Medulla oblongata (tissue), 1 donor: ENCODE results near the gene PTGFRN.

Experiments
- DNase-seq: peaks from one replicate; pipeline ENCODE4 v3.0.0-alpha.2; 2015; ENCODE audit errors: extremely low spot score

The PTGFRN gene

DNA sequence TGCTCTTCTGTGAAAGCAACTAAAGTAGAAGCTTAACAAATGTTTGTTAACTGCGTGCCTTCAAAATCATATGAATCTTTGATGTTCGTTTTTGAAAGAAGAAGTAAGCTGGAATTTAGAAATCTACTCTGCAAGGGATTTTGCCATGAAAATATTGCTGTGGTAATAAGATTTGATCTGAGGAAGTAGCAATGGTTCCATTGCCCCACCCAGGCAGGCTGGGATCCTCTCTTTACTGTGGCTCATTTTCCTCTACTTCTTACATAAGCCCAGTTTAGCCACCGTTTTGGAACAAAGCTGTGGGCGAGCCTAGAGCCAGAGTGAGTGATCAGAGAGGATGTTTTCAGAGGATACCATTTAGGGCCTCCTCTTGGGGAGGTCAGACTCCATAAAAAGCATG is 20.3 kb upstream of the PTGFRN start:
- no peak for DNase-seq

DNA sequence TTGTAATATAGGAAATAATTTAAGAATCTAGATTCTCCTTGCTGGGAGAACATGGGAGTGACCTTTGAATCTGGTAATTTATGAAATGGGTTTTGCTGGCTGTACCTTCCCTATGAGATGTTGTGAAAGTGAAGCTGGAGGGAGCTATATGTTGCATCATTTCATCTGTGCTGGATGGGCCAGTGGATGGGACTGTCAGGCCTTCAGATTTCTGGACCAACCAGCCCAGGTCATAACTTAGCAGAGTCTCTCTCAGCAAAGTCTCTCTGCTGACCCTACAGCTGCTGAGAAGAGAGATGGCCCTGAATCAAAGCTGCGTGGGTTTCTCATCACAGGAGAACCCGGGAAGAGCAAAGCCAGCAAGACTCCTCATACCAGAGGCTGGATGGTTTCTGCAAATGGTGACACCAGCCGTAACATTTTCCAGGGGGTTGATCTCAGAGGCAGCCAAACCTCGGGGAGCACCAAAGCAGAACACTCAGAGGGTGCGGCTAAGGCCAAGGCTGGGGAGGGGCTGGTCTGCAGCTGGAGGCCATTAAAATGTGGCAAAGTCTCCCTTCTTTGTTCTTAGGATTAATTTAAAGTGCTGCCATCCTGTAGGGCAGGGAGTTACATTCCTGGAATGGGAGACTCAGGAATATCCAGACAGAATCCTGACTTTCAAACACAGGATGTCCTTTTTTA is 18.2 kb upstream of the PTGFRN start:
- DNase-seq: no peak

DNA sequence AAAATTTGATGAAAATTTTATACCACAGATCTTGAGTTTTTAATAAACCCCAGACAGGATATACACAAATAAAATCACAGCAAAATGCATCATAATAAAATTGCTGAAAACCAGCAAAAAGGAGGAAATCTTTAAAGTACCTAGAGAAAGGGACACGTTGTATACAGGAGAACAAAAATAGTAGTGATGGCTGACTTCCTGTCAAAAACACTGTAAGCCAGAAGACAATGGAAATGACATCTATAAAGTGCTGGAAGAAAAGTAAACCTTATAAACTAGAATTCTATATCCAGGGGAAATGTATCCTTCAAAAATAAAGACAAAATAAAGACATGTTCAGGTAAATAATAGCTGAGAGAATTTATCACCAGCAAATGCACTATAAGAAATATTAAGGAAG is 14.6 kb upstream of the PTGFRN start:
- no peak for DNase-seq

DNA sequence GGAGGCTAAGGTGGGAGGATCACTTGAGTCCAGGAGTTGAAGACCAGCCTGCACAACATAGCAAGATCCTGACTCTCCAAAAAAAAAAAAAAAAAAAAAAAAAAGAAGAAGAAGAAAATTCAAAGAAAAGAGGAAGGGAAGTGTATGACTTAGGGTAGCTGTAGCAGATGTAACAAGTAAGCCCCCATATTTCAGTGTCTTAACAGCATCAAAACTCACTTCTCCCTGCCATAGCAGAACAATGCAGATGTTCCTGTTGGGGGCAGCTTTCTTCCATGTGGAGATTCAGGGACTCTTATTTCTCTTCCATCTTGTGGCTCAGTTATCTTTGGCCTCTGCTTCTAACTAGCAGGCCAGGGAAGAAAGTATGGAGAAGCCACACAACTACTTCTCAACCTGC is 10.2 kb upstream of the PTGFRN start:
- no peak for DNase-seq

DNA sequence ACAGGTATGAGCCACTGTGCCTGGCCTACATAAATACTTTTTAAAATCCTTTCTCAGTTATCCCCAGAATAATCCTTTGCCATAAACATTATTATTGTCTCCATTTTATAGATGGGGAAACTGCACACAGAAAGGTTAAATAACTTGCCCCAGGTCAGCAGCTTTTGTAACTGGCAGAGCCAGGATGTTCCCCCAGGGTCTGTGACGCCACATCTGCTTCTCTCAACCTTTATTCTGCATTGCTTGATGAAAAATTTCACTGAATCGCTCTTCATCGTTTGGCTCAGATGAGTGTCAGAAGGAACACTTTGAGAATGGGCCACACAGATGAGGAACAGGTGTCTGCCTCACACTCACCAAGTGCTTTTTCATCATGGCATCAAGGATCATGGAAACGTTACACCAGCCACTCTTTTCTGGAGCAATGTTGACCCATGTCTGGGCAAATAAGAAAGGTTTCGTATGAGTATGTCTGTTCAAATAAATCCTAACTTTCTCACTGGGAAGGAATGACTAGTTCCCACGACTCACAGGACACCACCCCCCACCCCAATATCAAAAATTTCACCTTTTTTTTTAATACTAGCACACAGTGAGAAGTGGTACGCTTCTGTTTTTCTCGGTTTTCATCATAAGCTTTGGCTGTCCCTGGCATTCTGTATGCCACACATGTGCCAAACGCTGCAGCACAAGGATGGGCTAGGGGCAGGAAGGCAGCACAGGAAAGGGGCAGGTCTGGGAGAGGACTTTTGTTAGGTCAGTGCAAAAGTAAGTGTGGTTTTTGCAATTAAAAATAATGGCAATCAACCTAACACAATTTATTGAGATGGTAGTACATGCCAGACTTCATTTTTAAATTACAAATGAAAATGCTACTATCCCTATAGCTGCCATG is 9.0 kb upstream of the PTGFRN start:
- no peak for DNase-seq

DNA sequence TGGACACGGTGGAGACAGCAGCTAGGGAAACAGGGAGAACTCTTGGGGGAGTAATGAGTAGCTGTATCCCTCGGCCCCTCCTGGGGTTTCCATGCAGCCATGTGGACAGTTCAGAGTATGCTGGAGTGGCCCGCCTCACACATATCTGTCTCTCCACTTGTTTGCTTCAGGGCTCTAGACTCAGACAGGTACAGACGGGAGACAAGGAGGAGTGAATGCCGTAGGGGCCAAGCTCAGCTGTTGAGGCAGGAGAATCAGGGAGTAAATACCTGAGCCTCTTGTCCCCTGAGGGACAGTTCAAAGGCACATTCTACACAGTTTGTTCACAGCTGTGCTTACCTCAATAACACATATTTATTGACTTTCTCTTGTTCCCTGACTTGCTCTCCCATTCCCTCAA is 7.7 kb upstream of the PTGFRN start:
- DNase-seq: no peak

DNA sequence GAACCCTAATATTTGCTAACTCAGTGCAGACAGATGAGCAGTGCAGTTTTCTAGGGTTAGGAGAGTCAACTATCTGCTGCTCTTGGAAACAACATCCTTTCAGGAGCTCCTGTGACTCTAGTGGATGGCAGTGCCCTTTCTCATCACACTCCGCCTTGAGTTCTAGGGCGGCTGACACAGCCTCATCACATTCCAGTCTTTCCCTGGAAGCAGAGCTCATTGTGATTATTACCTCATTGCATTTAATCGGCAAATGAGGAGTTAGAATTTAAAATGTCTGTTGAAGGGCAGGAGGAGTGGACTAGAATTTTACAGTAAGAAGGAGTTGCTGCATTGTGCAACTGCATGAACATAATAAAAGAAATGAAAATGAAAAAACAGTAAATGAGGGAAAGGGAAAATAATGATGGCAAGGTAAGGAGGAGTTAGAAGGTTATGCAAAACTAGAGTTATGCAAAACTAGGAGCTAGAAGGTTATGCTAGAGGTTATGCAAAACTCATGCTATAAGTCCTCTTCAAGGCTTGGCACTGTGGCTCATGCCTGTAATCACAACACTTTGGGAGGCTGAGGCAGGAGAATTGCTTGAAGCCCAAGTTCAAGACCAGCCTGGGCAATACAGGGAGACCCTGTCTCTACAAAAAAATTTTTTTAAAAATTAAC is 6.9 kb upstream of the PTGFRN start:
- DNase-seq: no peak

DNA sequence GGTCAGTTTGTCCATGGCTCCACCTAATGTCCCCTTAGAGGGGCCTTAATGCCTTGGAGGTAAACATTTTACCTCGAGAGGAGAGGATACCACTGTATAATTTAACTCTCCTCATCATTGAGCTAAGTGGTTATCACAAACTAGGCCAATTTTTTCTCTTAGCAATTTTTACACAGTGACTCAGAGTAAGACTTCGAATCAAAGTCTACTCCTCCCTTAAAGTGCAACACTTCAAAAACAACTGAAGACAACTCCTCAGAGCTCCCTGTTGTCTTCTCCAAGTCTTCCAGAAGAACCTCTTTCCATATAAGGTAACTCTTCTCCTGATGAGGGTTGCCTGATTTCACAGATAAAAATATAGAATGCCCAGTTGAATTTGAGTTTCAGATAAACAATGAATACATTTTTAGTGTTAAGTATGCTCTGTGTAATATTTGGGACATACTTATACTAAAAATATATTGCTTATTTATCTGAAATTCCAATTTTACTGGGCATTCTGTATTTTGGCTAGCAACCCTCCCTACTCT is 4.9 kb upstream of the PTGFRN start:
- no peak for DNase-seq

DNA sequence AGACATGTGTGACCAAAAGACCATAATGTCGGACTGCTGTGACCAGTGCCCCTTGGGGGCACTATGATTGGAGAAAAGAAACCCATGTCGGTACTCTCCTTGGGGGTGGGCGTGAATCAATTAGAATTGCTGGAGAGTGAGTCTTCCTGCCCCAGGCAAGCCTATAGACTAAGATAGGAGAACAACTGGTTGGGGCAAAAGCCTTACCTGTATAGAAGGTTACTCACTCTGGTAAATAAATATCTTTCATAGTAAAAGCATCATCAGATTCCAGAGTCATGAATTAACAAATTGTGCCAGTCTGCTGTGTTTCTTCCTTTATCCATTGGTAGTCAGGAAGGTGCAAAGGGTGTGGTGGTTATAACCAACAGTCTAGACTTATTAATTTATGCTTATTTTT is 2.9 kb upstream of the PTGFRN start:
- no peak for DNase-seq

DNA sequence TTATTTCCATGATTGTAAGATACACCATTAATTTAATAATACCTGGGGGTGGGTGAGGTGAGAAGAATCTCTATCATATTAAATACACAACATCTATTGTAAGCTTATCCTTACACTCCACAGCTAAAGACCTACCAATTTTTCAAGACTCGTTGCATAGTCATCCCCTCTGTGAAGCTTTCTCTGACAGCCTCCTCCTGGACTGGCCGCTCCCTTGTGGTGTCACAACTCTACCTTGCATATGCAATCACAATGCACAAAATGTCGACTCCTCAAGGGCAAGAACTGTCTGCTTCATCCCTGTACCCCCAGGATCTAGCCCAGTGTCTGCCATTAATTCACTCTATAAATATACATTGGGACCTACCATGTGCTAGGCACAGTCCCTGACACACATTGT is 2.4 kb upstream of the PTGFRN start:
- DNase-seq: no peak

DNA sequence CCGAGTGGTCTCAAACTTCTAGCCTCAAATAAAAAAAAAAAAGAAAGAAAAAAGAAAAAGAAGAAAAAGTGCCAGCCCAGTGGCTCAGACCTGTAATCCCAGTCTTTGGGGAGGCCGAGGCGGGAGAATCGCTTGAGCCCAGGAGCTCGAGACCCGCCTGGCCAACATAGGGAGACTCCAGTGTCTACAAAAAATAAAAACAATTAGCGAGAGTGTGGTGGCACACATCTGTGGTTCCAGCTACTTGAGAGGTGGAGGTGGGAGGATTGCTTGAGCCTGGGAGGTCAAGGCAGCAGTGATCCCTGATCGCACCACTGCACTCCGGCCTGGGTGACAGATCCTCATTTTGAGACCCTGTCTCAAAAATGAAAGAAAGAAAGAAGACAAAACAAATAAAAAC is 1.4 kb upstream of the PTGFRN start:
- no peak for DNase-seq

DNA sequence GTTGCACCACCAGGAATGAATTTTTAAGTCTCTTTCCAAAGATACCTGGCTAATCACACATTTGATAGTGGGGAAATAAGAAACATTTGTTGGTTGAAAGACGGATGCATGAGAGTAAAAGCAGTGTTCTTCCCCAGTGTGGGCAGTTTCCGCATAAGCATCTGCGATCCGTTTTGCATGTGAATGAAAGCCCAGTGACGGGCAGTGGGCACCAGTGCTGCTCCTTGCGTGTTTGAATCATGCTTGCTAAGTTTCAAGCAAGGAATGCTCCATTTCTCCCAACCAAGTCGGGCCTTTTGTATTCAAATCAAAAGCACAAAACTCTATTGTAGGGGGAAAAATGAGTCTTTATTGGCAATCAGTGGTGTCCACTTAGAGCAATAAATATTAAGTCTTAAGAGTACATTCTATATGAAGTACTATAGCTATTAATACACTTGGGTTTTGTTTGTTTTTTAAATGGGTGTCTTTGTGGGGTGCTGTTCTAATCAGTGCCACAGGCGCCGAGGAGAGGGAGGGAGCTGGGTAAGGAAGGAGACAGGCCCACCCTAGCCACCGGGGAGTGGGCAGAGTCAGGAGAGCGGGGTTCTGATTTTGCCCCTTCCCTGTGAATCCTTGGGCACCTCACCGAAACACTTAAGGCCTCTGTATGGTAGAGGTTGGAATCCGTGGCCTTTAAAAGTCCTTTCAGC is 750 bp upstream of the PTGFRN start:
- DNase-seq: no peak

DNA sequence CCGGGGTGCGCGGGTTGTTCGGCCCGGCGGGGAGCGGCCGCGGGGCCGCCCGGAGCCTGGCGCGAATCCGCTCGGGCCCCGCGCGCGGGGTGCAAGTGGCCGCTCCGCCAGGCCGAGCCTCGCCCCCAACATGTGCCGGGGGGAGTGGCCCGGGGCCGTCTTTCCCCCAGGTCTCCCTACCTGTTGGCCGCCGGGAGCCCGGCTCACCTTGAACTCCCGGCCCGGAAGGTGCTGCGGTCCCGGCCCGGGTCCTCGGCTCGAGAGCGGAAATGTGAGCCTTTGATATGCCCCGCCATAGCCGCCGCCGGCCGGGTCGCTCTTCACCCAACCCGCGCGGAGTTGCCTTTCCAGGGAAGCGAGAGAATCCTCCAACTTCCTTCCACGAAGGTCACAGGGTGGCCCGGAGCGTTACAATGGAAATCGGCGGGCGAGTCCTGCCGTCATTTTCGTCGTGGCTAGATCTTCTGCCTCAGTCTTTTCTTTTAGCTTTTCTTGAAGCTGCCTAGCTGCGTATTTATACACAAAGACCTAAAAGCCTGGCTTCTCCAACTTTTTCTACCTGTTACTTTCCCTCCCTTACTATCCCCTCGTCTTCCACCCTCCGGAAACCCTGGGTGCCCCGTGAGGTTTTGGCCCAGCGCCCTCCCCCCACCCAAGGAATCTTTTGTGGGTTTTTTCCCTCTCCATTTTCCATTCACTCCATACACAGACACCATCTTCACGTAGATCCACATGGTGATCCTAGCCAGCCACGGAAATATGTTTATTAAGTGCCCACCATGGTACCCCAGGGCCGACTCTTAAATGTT is 867 bp downstream of the PTGFRN start:
- no peak for DNase-seq

DNA sequence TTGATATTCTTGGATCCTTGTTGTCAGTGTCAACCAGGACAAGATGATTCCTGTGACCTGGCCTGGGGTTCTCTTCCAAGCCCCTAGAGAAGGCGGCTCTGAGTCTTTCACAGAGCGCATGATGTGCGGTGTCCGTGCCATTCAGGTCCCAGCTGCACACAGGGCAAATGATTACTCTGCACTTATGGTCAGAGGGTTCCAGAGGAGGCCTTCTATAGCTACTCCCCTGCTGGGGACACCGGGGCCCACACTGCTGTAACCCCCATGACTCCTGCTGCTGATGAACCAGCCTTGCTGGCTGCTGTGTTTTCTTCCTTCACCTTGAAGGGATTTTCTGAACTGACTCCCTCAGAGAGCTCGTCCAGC is 1.5 kb downstream of the PTGFRN start:
- DNase-seq: no peak

DNA sequence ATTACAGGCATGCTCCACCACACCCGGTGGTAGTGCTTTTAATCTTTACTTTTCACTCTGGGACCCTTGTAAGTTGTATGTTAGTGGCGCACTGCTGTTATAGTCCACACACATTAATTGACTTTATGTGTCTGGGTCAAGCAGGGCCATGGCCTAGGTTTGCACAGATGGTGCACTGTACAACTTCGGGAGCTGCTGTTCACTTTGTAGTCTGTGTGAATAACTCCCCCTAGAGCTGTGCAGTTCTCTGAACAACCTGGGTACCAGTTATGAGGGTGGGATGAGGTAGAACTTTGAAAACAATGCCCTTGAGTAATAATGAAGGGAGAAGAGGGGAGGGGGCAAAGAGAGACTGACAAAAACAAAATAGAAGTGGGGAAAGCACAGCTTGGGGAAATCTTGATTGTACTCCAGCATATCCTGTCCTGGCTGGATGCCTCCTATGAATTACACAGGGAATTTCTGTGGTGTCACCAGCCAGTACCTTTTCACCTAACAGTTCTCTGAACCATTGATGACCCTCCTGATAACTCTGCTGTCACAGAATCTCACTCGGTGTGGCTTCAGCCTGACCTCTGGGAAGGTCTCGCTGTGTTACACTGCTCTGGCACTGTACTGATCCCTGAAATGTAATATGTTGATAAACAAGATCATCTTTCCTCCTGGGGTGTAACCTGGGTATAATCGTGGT is 2.2 kb downstream of the PTGFRN start:
- DNase-seq: no peak

DNA sequence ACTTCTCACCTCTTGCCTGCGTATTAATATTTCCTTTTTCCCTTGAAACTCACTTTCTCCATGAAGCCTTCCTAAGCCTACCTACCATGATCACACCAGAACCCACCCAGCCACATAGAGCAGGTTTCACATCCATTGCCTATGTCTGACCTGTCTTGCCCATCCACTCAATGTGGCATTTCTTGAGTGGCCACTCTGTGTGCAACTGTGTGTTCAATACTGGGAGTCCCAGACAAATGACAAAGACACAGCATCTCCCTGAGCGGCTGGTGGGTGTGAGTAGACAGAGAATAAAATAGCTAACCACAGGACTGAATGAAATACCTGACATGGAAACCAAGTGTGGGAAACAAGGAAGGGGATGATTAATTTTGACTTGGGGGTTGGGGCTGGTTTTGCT is 3.1 kb downstream of the PTGFRN start:
- DNase-seq: no peak

DNA sequence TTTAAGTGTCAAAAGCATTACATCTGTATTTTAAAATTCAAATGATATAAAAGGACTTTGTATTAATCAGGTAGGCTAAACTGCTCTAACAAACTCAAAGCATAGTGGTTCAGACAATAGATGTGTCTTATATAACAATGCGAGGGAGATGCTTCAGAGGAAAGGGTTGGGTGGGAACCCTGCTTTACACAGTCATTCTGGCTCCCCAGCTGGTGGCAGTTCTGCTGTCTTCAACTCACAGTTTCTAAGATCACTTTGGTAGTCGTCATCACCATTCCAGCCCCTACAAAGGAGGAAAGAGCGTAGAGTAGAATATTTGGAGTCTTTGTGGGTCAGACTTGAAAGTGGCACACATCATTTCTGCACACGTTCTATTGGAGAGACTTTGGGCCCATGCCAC is 4.2 kb downstream of the PTGFRN start:
- DNase-seq: no peak

DNA sequence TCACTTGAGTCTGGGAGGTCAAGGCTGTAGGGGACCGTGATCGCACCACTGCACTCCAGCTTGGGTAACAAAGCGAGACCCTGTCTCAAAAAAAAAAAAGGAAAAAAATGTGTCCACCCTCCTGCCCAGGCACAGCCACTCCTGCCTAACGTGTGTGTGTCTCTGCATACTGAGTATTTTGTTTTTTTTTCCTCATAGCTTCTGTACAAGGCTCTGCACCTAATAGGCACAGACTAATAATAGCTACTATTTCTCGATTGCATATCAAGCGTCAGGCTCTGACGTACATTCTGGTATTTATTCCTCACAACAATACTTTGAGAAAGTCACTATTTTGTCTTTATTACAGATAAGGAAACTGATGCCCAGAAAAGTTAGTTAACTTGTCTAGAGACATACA is 5.0 kb downstream of the PTGFRN start:
- DNase-seq: no peak

DNA sequence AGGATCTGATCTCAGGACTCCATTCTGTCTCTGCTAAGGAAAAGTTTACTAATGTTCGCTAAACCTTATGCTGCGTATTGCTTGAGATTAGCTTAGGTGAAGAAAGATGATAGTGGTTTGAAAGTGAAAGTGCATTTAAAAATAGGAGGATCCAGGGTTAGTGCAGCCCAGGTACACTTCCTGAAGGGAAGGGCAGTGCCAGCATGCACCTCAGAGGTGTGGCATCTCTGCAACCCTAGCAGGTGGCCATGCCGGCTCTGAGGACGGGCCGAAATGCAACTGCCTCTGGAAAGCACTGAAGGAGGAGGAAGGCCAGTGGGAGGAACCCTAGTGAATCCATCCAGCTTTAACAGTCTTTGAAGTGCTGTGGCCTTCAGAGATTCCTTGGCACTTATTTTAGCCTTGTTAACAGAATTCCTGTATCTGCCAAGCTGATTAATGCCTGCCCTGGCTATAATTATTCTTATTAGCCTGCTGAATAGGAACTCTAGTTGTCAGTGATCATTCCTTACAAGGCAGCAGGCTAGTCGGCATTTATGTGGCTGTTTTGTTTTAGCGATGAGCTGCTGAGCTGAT is 5.5 kb downstream of the PTGFRN start:
- DNase-seq: no peak

DNA sequence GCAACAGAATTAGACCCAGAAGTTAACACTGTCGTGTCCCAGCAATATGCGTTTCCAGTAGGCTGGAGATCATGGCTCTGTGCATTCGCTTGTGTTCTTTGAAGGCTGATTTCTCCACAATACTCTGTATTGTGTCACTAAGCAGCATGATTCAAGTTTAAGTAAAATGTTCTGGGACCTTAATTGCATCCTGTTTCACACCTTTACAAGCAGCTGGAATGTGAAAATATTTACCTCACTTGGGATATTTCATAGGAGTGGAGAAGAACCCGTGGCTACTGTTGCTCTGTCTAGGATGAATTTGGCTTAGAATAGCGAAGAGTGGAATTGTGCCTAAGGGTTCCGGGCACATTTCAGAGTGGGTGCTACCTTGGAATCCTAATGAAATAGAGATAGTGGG is 6.3 kb downstream of the PTGFRN start:
- DNase-seq: no peak
